HL-60 (cell line): ENCODE measurements around the gene LPCAT1.

Source experiments
- POLR2AphosphoS5 ChIP-seq: IDR thresholded peaks from 2 replicates; pipeline ENCODE4 v1.6.1; 2012; ENCODE audit warnings: low read depth
- SPI1 ChIP-seq: IDR thresholded peaks from 2 replicates; pipeline ENCODE4 v1.6.1; 2012; ENCODE audit warnings: low read depth, mild to moderate bottlenecking, borderline replicate concordance
- TF ChIP-seq, protein P1 (sequence below): IDR thresholded peaks from one replicate; pipeline ENCODE4 v1.5.1; 2011; ENCODE audit warnings: low read length, control low read depth, inconsistent platforms; ENCODE audit not compliant: insufficient read depth
- TF ChIP-seq, protein P2 (sequence below): IDR thresholded peaks from 2 replicates; pipeline ENCODE4 v1.6.1; 2012; ENCODE audit warnings: low read depth; ENCODE audit not compliant: insufficient replicate concordance

GRCh38 chr5:1443171-1443570 is 80.6 kb downstream of the LPCAT1 start:
- TF ChIP-seq, protein P1, sequence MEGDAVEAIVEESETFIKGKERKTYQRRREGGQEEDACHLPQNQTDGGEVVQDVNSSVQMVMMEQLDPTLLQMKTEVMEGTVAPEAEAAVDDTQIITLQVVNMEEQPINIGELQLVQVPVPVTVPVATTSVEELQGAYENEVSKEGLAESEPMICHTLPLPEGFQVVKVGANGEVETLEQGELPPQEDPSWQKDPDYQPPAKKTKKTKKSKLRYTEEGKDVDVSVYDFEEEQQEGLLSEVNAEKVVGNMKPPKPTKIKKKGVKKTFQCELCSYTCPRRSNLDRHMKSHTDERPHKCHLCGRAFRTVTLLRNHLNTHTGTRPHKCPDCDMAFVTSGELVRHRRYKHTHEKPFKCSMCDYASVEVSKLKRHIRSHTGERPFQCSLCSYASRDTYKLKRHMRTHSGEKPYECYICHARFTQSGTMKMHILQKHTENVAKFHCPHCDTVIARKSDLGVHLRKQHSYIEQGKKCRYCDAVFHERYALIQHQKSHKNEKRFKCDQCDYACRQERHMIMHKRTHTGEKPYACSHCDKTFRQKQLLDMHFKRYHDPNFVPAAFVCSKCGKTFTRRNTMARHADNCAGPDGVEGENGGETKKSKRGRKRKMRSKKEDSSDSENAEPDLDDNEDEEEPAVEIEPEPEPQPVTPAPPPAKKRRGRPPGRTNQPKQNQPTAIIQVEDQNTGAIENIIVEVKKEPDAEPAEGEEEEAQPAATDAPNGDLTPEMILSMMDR = no peak
- TF ChIP-seq SPI1 (no peak), POLR2AphosphoS5 (no peak)
- TF ChIP-seq, protein P2, sequence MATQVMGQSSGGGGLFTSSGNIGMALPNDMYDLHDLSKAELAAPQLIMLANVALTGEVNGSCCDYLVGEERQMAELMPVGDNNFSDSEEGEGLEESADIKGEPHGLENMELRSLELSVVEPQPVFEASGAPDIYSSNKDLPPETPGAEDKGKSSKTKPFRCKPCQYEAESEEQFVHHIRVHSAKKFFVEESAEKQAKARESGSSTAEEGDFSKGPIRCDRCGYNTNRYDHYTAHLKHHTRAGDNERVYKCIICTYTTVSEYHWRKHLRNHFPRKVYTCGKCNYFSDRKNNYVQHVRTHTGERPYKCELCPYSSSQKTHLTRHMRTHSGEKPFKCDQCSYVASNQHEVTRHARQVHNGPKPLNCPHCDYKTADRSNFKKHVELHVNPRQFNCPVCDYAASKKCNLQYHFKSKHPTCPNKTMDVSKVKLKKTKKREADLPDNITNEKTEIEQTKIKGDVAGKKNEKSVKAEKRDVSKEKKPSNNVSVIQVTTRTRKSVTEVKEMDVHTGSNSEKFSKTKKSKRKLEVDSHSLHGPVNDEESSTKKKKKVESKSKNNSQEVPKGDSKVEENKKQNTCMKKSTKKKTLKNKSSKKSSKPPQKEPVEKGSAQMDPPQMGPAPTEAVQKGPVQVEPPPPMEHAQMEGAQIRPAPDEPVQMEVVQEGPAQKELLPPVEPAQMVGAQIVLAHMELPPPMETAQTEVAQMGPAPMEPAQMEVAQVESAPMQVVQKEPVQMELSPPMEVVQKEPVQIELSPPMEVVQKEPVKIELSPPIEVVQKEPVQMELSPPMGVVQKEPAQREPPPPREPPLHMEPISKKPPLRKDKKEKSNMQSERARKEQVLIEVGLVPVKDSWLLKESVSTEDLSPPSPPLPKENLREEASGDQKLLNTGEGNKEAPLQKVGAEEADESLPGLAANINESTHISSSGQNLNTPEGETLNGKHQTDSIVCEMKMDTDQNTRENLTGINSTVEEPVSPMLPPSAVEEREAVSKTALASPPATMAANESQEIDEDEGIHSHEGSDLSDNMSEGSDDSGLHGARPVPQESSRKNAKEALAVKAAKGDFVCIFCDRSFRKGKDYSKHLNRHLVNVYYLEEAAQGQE = no peak
